Measurements from ENCODE around the gene CASP6. TPM values are rescaled to one million over a fixed set of nuclear protein-coding genes. Genes with fewer than 3 reads are reported as not detected.

CASP6 gene
- total and polyA plus RNA-seq, 7 donors: 18.2 to 101 (median 41.3) TPM

DNA sequence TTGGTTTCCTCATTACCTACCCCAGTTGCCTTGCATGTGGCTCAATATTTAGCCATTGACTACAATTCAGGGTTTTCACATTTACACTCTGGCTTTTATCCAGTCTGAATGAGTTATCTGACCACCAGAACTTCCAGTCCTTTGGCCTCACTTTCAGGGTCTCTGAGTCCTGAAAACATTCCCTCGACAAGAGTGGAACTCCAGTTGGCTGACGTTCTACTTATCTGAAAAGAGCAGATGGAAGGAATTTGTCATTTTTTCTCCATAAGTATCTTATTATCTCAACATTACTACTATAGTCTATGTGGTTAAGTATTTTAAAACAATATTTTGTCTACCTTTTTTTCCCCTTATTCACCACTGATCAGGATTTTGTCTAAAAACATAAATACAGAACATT lies 5.2 kb upstream of the CASP6 start:
- DNase-seq: no peak
- intact Hi-C loops (cut with DNase I): loop anchor here (10.0 kb wide), 1 partner anchor 144 kb away; the partner anchor contains the start of gene MCUB
- no peak overlapping the region for H3K4me3 ChIP-seq
- H3K36me3 ChIP-seq: peaks cover 0 to 3% (median 1%) of the 10 kb centered on the region in 4 donors
- no peaks in the 10 kb centered on the region for H3K27me3 ChIP-seq
- TF ChIP-seq, protein P1, sequence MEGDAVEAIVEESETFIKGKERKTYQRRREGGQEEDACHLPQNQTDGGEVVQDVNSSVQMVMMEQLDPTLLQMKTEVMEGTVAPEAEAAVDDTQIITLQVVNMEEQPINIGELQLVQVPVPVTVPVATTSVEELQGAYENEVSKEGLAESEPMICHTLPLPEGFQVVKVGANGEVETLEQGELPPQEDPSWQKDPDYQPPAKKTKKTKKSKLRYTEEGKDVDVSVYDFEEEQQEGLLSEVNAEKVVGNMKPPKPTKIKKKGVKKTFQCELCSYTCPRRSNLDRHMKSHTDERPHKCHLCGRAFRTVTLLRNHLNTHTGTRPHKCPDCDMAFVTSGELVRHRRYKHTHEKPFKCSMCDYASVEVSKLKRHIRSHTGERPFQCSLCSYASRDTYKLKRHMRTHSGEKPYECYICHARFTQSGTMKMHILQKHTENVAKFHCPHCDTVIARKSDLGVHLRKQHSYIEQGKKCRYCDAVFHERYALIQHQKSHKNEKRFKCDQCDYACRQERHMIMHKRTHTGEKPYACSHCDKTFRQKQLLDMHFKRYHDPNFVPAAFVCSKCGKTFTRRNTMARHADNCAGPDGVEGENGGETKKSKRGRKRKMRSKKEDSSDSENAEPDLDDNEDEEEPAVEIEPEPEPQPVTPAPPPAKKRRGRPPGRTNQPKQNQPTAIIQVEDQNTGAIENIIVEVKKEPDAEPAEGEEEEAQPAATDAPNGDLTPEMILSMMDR (IDR thresholded peaks at IDR 0.05): no peak
- TF ChIP-seq POLR2AphosphoS5 (IDR thresholded peaks at IDR 0.05): no peak
- TF ChIP-seq EP300 (IDR thresholded peaks at IDR 0.05): no peak
- no peak for TF ChIP-seq POLR2A (IDR thresholded peaks at IDR 0.05)
- H3K27ac ChIP-seq: no peak overlapping the region
- peaks cover 0 to 8% (median 5%) of the 10 kb centered on the region in 4 donors for H3K4me1 ChIP-seq
- WGBS, 2 donors: 83 to 88% methylated on average over 2 of the region's 2 CpGs
- no peaks in the 10 kb centered on the region for H3K9me3 ChIP-seq

DNA sequence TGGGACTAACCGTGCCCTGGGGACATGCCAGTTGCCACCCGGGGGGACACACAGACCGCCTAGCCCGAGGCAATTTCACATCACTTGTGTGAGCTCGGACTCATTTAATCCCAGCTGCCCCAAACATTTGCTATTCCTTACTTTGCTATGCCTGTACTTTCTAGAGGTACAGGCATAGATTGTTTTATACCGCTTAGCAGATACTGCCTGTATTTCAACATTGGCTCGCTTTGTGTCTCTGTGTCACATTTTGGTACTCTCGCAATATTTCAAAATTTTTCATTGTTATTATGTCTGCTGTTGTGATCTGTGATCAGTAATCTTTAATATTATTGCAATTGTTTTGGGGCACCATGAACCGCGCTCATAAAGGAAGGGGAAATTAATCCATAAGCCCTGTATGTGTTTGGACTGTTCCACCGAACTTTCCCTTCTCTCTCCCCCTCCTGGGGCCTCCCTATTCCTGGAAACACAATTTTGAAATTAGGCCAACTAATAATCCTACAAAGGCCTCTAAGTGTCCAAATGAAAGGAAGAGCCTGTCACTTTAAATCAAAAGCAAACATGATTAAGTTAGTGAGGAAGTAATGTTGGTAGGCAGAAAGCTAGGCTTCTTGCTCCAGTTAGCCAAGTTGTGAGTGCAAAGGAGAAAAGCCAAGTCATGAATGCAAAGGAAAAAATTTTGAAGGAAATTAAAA lies 568 bp upstream of the CASP6 start:
- H3K4me1 ChIP-seq: peaks cover 0 to 20% (median 16%) of the 10 kb centered on the region in 4 donors
- 3 to 14% methylated on average over 11 of the region's 11 CpGs for WGBS, 2 donors
- peak overlapping the region; percentile 61 to 86 (median 74) for H3K4me3 ChIP-seq
- H3K9me3 ChIP-seq: no peaks in the 10 kb centered on the region
- no peaks in the 10 kb centered on the region for H3K36me3 ChIP-seq
- peak in 1 of 2 donors; percentile 4 for TF ChIP-seq POLR2A (IDR thresholded peaks at IDR 0.05)
- TF ChIP-seq, protein P1 (IDR thresholded peaks at IDR 0.05): no peak
- no peak for TF ChIP-seq EP300 (IDR thresholded peaks at IDR 0.05)
- peak overlapping the region; percentile 85 to 90 (median 89) for H3K27ac ChIP-seq
- no peaks in the 10 kb centered on the region for H3K27me3 ChIP-seq
- no peak for DNase-seq
- intact Hi-C loops (cut with DNase I): loop anchor here (1.0 to 10.0 kb wide), 4 partner anchors 27 to 272 kb away; partner anchors contain the start of genes GAR1, MCUB, PLA2G12A and SEC24B

DNA sequence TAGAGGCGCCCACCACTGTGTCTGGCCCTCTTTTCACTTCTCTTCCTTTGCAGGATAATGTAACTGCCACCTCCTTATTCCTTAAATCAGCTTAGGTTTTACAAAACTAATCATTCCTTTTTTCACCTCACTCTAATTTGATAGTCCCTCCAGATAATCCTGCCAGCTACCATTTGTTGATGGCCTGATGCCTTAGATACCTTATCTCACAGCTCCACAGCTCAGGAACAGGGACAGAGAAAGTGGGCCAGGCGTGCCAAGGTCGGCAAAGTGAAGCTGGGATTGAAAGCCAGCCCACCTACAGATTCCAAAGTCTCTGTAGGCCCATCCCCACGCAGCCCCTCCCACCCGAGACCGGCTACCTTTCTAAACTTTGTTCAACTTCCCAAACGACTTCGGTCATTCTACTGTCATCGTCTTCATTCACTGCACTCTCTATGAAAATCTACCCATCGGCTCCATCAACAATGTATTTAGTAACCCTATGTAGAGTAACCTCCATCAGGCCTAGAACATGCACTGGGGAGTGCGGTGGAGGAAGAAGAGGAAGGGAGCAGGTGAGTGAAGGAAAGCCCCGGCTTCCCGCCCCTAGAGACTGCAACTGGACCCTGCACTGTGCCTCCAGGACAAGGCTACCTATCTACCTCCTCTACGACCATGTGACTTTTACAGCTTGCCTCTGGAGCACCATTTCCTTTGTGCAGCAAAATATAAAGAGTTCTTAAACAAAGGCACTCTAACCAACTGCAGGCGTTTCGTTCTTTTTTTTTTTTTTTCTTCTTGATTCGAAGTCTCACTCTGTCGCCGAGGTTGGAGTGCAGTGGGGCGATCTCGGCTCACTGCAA lies 1.5 kb downstream of the CASP6 start:
- no peaks in the 10 kb centered on the region for H3K9me3 ChIP-seq
- TF ChIP-seq POLR2A (IDR thresholded peaks at IDR 0.05) (no peak), EP300 (IDR thresholded peaks at IDR 0.05) (no peak), POLR2AphosphoS5 (IDR thresholded peaks at IDR 0.05) (no peak)
- TF ChIP-seq, protein P1 (IDR thresholded peaks at IDR 0.05): no peak
- intact Hi-C loops (cut with DNase I): loop anchor here (2.0 to 10.0 kb wide), 3 partner anchors 29 to 269 kb away; partner anchors contain the start of genes MCUB, PLA2G12A and SEC24B
- no peaks in the 10 kb centered on the region for H3K27me3 ChIP-seq
- H3K27ac ChIP-seq: peak overlapping the region; percentile 85 to 90 (median 89)
- WGBS, 2 donors: 13 to 34% methylated on average over 21 of the region's 21 CpGs
- peak overlapping the region; percentile 61 to 86 (median 74) for H3K4me3 ChIP-seq
- peaks cover 0 to 13% (median 3%) of the 10 kb centered on the region in 4 donors for H3K36me3 ChIP-seq
- peaks cover 0 to 20% (median 16%) of the 10 kb centered on the region in 4 donors for H3K4me1 ChIP-seq
- no peak for DNase-seq

- H3K27ac ChIP-seq: no peak overlapping the region
- TF ChIP-seq POLR2AphosphoS5 (IDR thresholded peaks at IDR 0.05) (no peak), POLR2A (IDR thresholded peaks at IDR 0.05) (no peak), EP300 (IDR thresholded peaks at IDR 0.05) (no peak)
- TF ChIP-seq, protein P1 (IDR thresholded peaks at IDR 0.05): no peak
- H3K27me3 ChIP-seq: no peaks in the 10 kb centered on the region
- DNase-seq: no peak
- peaks cover 0 to 32% (median 5%) of the 10 kb centered on the region in 4 donors for H3K36me3 ChIP-seq
- H3K4me3 ChIP-seq: no peak overlapping the region
- no peaks in the 10 kb centered on the region for H3K9me3 ChIP-seq
- 21 to 69% methylated on average over 8 of the region's 8 CpGs for WGBS, 2 donors
- intact Hi-C loops (cut with DNase I): loop anchor here (5.0 to 10.0 kb wide), 2 partner anchors 135 to 267 kb away; partner anchors contain the start of genes MCUB and SEC24B
- peaks cover 0 to 20% (median 16%) of the 10 kb centered on the region in 4 donors for H3K4me1 ChIP-seq
Observed at GRCh38 chr4:109699553-109700225, 3.6 kb downstream of the CASP6 start.
